ENCODE results near the gene ARHGEF19.

Gene ARHGEF19

GRCh38 chr1:16209132-16209846, 3.2 kb downstream of the ARHGEF19 start:
- 91 to 96% methylated on average over 7 to 8 of the region's 9 CpGs for WGBS, 2 experiments (ENCODE audit: insufficient coverage in 2 of 2)
- H3K27ac ChIP-seq (ENCODE audit: low read depth, low read length, severe bottlenecking): no peak overlapping the region
- no peaks in the 10 kb centered on the region for H3K36me3 ChIP-seq (ENCODE audit: control insufficient read depth, insufficient read depth, low read length)
- H3K4me1 ChIP-seq (ENCODE audit: control insufficient read depth, insufficient read depth, low read length, poor library complexity, severe bottlenecking): peaks cover 11% of the 10 kb centered on the region
- no peaks in the 10 kb centered on the region for H3K9me3 ChIP-seq (ENCODE audit: control insufficient read depth, low read length)
- no peak overlapping the region for H3K4me3 ChIP-seq (ENCODE audit: extremely low read depth, insufficient read depth, low read length, poor library complexity, severe bottlenecking)

GRCh38 chr1:16208270-16208987, 4.0 kb downstream of the ARHGEF19 start:
- peaks cover 11% of the 10 kb centered on the region for H3K4me1 ChIP-seq (ENCODE audit: control insufficient read depth, insufficient read depth, low read length, poor library complexity, severe bottlenecking)
- WGBS, 2 experiments (ENCODE audit: insufficient coverage in 2 of 2): 94 to 96% methylated on average over 8 to 10 of the region's 13 CpGs
- H3K9me3 ChIP-seq (ENCODE audit: control insufficient read depth, low read length): no peaks in the 10 kb centered on the region
- H3K4me3 ChIP-seq (ENCODE audit: extremely low read depth, insufficient read depth, low read length, poor library complexity, severe bottlenecking): no peak overlapping the region
- no peaks in the 10 kb centered on the region for H3K36me3 ChIP-seq (ENCODE audit: control insufficient read depth, insufficient read depth, low read length)
- no peak overlapping the region for H3K27ac ChIP-seq (ENCODE audit: low read depth, low read length, severe bottlenecking)

GRCh38 chr1:16207318-16208269, 4.9 kb downstream of the ARHGEF19 start:
- WGBS, 2 experiments (ENCODE audit: insufficient coverage in 2 of 2): 44 to 55% methylated on average over 40 to 43 of the region's 51 CpGs
- H3K36me3 ChIP-seq (ENCODE audit: control insufficient read depth, insufficient read depth, low read length): no peaks in the 10 kb centered on the region
- peaks cover 11% of the 10 kb centered on the region for H3K4me1 ChIP-seq (ENCODE audit: control insufficient read depth, insufficient read depth, low read length, poor library complexity, severe bottlenecking)
- H3K4me3 ChIP-seq (ENCODE audit: extremely low read depth, insufficient read depth, low read length, poor library complexity, severe bottlenecking): peak overlapping the region; percentile 43
- no peaks in the 10 kb centered on the region for H3K9me3 ChIP-seq (ENCODE audit: control insufficient read depth, low read length)
- H3K27ac ChIP-seq (ENCODE audit: low read depth, low read length, severe bottlenecking): peak overlapping the region; percentile 95

GRCh38 chr1:16206547-16207317, 5.7 kb downstream of the ARHGEF19 start:
- Histone ChIP-seq H3K4me3 (ENCODE audit: extremely low read depth, insufficient read depth, low read length, poor library complexity, severe bottlenecking) (peak overlapping the region; percentile 43), H3K27ac (ENCODE audit: low read depth, low read length, severe bottlenecking) (peak overlapping the region; percentile 95), H3K9me3 (ENCODE audit: control insufficient read depth, low read length) (no peaks in the 10 kb centered on the region), H3K36me3 (ENCODE audit: control insufficient read depth, insufficient read depth, low read length) (no peaks in the 10 kb centered on the region), H3K4me1 (ENCODE audit: control insufficient read depth, insufficient read depth, low read length, poor library complexity, severe bottlenecking) (peaks cover 11% of the 10 kb centered on the region)
- WGBS, 2 experiments (ENCODE audit: insufficient coverage in 2 of 2): 1% methylated on average over 25 to 65 of the region's 87 CpGs

- Histone ChIP-seq H3K27ac (ENCODE audit: low read depth, low read length, severe bottlenecking) (no peak overlapping the region), H3K36me3 (ENCODE audit: control insufficient read depth, insufficient read depth, low read length) (no peaks in the 10 kb centered on the region), H3K9me3 (ENCODE audit: control insufficient read depth, low read length) (no peaks in the 10 kb centered on the region), H3K4me3 (ENCODE audit: extremely low read depth, insufficient read depth, low read length, poor library complexity, severe bottlenecking) (peak overlapping the region; percentile 43), H3K4me1 (ENCODE audit: control insufficient read depth, insufficient read depth, low read length, poor library complexity, severe bottlenecking) (peaks cover 11% of the 10 kb centered on the region)
- WGBS, 2 experiments (ENCODE audit: insufficient coverage in 2 of 2): 43 to 65% methylated on average over 19 to 35 of the region's 38 CpGs
Measured at GRCh38 chr1:16205891-16206546, 6.4 kb downstream of the ARHGEF19 start.

GRCh38 chr1:16205334-16205671, 7.1 kb downstream of the ARHGEF19 start:
- Histone ChIP-seq H3K36me3 (ENCODE audit: control insufficient read depth, insufficient read depth, low read length) (no peaks in the 10 kb centered on the region), H3K9me3 (ENCODE audit: control insufficient read depth, low read length) (no peaks in the 10 kb centered on the region), H3K4me3 (ENCODE audit: extremely low read depth, insufficient read depth, low read length, poor library complexity, severe bottlenecking) (no peak overlapping the region), H3K27ac (ENCODE audit: low read depth, low read length, severe bottlenecking) (no peak overlapping the region), H3K4me1 (ENCODE audit: control insufficient read depth, insufficient read depth, low read length, poor library complexity, severe bottlenecking) (peaks cover 11% of the 10 kb centered on the region)
- 88 to 93% methylated on average over 9 to 11 of the region's 11 CpGs for WGBS, 2 experiments (ENCODE audit: insufficient coverage in 2 of 2)

GRCh38 chr1:16204634-16205333, 7.7 kb downstream of the ARHGEF19 start:
- Histone ChIP-seq H3K27ac (ENCODE audit: low read depth, low read length, severe bottlenecking) (no peak overlapping the region), H3K9me3 (ENCODE audit: control insufficient read depth, low read length) (no peaks in the 10 kb centered on the region), H3K4me3 (ENCODE audit: extremely low read depth, insufficient read depth, low read length, poor library complexity, severe bottlenecking) (no peak overlapping the region), H3K36me3 (ENCODE audit: control insufficient read depth, insufficient read depth, low read length) (no peaks in the 10 kb centered on the region), H3K4me1 (ENCODE audit: control insufficient read depth, insufficient read depth, low read length, poor library complexity, severe bottlenecking) (peaks cover 11% of the 10 kb centered on the region)
- WGBS, 2 experiments (ENCODE audit: insufficient coverage in 2 of 2): 78 to 85% methylated on average over 9 to 12 of the region's 12 CpGs

GRCh38 chr1:16204216-16204615, 8.2 kb downstream of the ARHGEF19 start:
- Histone ChIP-seq H3K9me3 (ENCODE audit: control insufficient read depth, low read length) (no peaks in the 10 kb centered on the region), H3K4me1 (ENCODE audit: control insufficient read depth, insufficient read depth, low read length, poor library complexity, severe bottlenecking) (peaks cover 11% of the 10 kb centered on the region), H3K36me3 (ENCODE audit: control insufficient read depth, insufficient read depth, low read length) (no peaks in the 10 kb centered on the region), H3K4me3 (ENCODE audit: extremely low read depth, insufficient read depth, low read length, poor library complexity, severe bottlenecking) (no peak overlapping the region), H3K27ac (ENCODE audit: low read depth, low read length, severe bottlenecking) (no peak overlapping the region)
- 86 to 100% methylated on average over 2 of the region's 2 CpGs for WGBS, 2 experiments (ENCODE audit: insufficient coverage in 2 of 2)

GRCh38 chr1:16203550-16203949, 8.9 kb downstream of the ARHGEF19 start:
- WGBS, 2 experiments (ENCODE audit: insufficient coverage in 2 of 2): 73 to 77% methylated on average over 2 of the region's 3 CpGs
- Histone ChIP-seq H3K36me3 (ENCODE audit: control insufficient read depth, insufficient read depth, low read length) (no peaks in the 10 kb centered on the region), H3K4me3 (ENCODE audit: extremely low read depth, insufficient read depth, low read length, poor library complexity, severe bottlenecking) (no peak overlapping the region), H3K9me3 (ENCODE audit: control insufficient read depth, low read length) (no peaks in the 10 kb centered on the region), H3K4me1 (ENCODE audit: control insufficient read depth, insufficient read depth, low read length, poor library complexity, severe bottlenecking) (peaks cover 9% of the 10 kb centered on the region), H3K27ac (ENCODE audit: low read depth, low read length, severe bottlenecking) (no peak overlapping the region)
